A549 treated with AZD9567 at 1 μM for 4 hours (cell line): ENCODE results near the gene ZNF74. TPM values are rescaled to one million over a fixed set of nuclear protein-coding genes. Genes with fewer than 3 reads are reported as not detected.

Experiments
- total RNA-seq: library from RNA; stranded (reverse); fragments of 200-300 nt; extraction: Qiagen RNA extraction; gene quantifications from 5 replicates; pipeline ENCODE4 v1.2.3, GENCODE V29; 2022; ENCODE audit not compliant: insufficient read depth

Gene ZNF74
- total RNA-seq: 4.6 to 7.4 TPM (median 7.1 TPM) in 5 replicates

DNA sequence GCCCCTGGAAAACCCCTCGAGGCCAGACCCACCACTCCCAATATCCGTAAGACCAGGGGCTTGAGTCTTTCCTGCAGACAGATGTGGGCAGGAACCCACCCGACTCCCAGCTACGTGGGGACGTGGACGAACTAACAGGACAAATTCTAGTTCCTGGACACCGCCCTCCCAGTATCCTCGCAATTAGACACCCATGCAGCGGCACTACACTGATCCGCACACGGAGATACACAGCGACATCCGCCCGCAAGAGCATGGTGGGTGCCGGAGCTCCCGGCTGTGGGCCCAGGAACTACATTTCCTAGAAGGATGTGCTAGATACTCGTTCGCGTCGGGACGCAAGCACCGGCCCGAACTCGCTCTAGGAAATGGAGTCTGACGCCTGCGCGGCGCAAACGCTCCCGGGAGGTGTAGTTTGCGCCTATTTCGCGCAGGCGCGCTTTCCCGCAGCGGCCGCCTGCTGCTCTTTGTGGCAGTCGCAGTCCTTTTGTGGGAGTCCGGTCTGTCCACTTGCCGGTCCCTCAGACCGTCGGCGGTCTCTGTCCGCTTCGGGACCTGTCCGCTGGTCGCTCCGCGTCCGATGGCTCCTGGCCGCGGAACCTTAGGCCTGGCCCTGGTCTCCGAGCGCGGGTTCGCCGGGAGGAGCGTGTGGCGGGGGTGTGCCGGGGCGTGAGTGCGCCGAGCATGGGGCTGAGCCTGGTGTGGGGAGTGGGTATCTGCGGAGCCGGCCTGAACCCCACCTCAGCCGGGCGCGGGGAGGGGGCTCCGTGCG lies at the start of gene ZNF74:
Gene ZNF74 (plus strand): TSS at position 447 of the 772 bp plus-strand sequence. CDS start 478 bp downstream, outside the sequence.

DNA sequence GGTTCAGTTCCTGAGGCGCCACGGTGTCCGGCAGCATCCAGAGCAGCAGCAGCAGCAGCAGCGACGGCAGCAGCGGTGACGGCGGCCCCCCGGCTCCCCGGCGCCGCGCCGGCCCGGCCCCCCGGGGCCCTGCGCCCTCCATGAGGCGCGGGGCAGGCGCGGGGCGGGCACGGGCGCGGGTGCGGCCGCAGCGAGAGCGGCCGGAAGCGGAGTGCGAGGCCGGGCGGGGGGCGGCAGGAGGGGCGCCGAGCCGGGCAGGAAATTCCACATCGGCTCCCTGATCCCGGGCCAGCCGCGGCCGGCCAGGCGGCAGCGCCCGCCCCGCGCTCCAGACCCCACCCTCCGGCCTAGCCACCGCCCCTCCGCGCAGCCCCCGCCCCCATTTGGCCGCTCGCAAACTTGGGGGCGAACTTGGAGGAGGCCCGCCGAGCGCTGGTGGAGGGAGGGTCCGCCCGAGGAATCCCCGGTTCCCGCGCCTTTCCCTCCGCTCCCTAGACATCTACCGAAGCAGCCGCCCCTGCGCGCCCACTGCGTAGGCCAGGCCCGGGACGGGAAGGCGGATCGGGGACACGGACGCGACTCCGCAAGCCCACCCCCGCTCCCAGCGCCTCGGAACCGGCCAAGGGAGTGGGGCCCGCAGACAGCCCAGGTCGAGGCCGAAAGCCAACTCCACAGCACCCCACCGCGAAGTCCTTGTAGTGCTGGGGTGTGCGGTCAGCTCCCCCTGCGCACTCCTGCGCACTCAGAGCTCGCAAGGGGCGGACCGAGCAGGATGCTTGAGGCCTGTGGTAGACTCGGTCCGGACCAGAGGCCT lies 43.9 kb downstream of the ZNF74 start, which contains the start of gene SCARF2:
Gene SCARF2 (minus strand): TSS at position 213 of the 814 bp plus-strand sequence. CDS start 71 bp downstream, at position 142.

Other genes starting within 250 kb of the ZNF74 start
- gene CCDC188, start 243.1 kb upstream of the ZNF74 start, total RNA-seq: not detected in 5 replicates
- gene RTN4R, start 125.8 kb upstream of the ZNF74 start, total RNA-seq: 9.3 to 16.2 TPM (median 14.8 TPM) in 5 replicates
- 26.5 to 47.9 TPM (median 44.8 TPM) in 5 replicates for gene DGCR6L, start 74.1 kb upstream of the ZNF74 start, total RNA-seq
- 0.81 to 1.9 TPM (median 1.1 TPM) in 5 replicates for gene SCARF2, start 43.7 kb downstream of the ZNF74 start, total RNA-seq
- 8.5 to 12.2 TPM (median 11.2 TPM) in 5 replicates for gene KLHL22, start 101.6 kb downstream of the ZNF74 start, total RNA-seq
- gene MED15, start 113.5 kb downstream of the ZNF74 start, total RNA-seq: 60.0 to 65.7 TPM (median 62.9 TPM) in 5 replicates